Eye (tissue), 1 donor: ENCODE measurements around the gene C1orf94.

Experiments used
- DNase-seq: peaks from one replicate; pipeline ENCODE4 v3.0.0-alpha.2; 2015

The C1orf94 gene

GRCh38 chr1:34176830-34177603, at the start of gene C1orf94:
TSS of gene C1orf94 (plus strand) at chr1:34176907. CDS start at chr1:34177790, 883 bp downstream.
- peak; percentile 33 for DNase-seq

- DNase-seq, result no peak
These were observed 49.4 kb upstream of the C1orf94 start for GRCh38 chr1:34127006-34128000.

GRCh38 chr1:34128186-34128889, 48.4 kb upstream of the C1orf94 start:
- no peak for DNase-seq

DNA sequence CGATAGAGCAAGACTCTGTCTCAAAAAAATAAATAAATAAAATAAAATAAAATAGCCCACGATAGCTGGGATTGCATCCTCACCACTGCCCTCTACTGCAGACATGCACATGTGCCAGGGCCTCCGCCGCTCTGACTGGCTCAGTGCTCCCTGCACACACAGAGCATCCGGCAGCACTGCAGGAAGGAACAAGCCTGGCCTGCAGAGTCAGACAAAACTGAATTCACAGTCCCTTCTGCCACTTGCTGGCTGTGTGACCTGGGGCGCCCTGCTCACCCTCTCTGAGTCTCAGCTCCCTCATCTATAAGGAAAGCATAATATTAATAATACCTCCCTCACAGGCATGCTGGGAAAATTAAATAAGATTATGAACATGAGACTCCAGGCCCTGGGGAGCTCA, 47.1 kb upstream of the C1orf94 start:
- no peak for DNase-seq

DNA sequence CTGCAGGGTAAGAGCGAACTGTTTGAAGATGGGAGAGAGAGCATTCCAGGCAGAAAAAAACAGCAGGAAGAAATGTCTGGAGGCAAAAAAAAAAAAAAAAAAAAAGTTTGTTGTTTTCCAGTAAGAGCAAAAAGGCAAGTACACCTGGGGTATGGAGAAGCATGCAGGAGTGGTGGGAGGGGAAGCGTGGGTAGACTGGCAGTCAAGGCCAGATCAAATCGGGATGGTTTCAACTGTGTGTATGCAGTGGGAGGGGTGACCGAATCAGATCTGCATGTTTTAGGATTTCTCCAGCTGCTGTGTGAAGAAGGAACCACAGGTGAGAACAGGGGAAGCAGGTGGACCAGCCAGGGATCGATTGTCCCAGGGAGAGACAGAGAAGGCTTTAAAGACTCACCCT, 46.4 kb upstream of the C1orf94 start:
- no peak for DNase-seq

GRCh38 chr1:34131396-34132160, 45.1 kb upstream of the C1orf94 start:
- no peak for DNase-seq

- DNase-seq, result no peak
These were observed 44.6 kb upstream of the C1orf94 start for GRCh38 chr1:34132161-34132420.

DNA sequence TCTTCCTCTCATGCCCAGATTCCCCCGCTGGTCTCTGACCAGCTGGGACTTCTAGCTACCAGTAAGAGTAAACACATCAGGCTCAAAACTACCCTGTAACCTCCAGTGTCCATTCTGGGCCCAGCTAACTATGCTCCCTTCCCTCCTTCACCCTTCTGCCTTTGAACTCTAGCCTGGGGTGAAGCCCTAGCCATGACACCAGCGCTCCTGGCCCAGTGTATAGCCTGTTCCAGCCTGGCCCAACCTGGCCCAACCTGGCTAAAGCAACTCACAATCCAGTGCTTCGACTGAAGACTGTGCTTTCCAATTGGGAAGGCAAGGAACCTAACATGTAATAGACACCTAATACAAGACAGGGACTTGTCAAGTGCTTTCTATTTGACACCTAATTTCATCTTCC, 39.3 kb upstream of the C1orf94 start:
- no peak for DNase-seq

- no peak for DNase-seq
These were observed 36.6 kb upstream of the C1orf94 start for GRCh38 chr1:34140011-34140676.

GRCh38 chr1:34143975-34144374, 32.7 kb upstream of the C1orf94 start:
- no peak for DNase-seq

- no peak for DNase-seq
These were observed 31.9 kb upstream of the C1orf94 start for GRCh38 chr1:34144766-34145165.

- no peak for DNase-seq
These were observed 29.4 kb upstream of the C1orf94 start for GRCh38 chr1:34147301-34147700.

DNA sequence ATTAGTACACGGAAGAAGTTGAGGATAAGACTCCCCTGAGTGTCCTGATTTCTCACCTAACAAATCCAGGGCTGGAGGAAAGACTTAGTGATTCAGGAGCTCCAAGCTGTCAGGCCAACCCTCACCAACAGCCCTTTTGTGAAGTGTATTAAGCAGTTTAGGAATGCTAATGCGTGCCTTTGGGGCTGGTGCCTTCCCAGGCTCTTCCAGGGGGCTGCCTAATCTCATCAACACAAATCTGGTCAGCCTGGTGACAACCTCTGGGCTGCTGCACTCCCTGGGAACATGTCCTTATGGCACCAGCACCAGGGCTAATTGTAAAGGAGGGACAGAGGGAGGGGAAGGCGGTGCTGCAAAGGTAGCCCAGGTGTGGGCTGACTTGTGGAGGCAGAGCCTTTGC, 27.2 kb upstream of the C1orf94 start:
- DNase-seq, result peak; percentile 12

DNA sequence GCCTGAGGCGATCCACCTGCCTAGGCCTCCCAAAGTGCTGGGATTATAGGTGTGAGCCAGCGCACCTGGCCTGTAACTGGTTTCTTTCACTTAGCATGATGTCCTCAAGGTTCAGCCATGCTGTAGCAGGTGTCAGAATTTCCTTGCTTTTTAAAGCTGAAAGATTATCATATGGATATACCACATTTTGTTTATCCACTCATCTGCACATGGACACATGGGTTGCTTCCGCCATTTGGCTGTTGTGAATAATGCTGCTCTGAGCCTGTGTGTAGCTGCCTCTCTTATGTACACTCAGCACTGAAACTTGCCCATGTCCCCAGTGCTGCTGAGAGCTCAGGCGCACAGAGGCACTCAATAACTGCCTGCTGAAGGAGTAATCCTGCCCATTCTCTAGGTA, 23.5 kb upstream of the C1orf94 start:
- DNase-seq, result no peak

GRCh38 chr1:34155860-34156259, 20.8 kb upstream of the C1orf94 start:
- DNase-seq, result no peak

DNA sequence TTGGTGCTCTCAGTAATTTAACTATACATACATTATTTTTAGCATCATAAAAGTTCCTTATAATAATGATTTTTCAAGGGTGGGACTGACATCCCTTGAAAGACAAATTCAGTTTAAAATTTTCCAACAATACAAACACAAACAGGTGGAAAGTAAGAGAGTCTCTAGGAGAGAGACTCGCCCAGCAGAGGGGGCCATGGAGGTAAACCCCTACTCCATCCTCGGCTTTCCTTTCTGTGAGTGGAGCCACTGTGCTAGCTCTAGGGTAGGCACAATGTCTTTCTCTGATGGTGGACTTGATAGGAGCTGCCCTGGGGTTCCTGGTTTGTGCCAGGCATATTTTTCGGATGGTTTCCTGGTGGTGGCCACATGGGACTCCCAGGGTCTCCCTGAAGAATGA, 20.0 kb upstream of the C1orf94 start:
- DNase-seq, result no peak

GRCh38 chr1:34162852-34163766, 13.6 kb upstream of the C1orf94 start:
- DNase-seq, result peak; percentile 90

- DNase-seq, result peak; percentile 61
These were observed 12.6 kb upstream of the C1orf94 start for GRCh38 chr1:34163792-34164731.

DNA sequence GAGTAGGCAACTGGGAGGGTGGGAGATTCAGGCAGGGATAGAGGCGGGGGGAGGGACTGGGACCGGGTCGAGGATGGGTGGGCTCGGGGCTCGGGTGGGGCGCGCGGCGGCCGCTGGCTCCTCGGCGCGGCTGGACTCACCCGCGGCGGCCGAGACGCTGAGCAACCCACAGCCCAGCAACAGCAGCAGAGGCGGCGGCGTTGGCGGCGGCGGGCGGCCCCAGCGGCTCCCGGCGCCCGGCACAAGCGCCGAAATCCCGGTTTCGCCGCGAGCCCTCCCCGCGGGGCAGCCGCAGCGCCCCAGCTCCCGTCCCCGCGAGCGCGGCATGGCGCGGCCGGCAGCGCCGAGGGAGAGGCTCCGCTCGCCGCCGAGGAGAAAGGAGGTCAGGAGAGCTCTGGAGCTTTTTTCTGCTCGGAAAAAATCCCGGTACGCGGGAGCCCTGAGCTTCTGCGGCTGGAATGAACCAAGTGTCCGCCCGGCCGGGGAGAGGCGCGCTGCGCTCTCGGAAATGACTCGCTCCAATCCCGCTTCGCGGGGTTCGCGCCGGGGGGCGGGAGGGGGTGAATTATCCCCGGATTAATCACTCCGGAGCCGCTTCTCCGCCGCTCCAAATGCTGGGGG, 11.8 kb upstream of the C1orf94 start, which contains the start of gene CSMD2:
TSS of gene CSMD2 (minus strand) at position 460 of the 621 bp plus-strand sequence. CDS start at position 327, 133 bp downstream.
- DNase-seq, result peak; percentile 90
